PC-3 (cell line): ENCODE data around the gene FIBIN. TPM values are rescaled to one million over a fixed set of nuclear protein-coding genes. Genes with fewer than 3 reads are reported as not detected.

Experiments
- ATAC-seq: fragments of 200-7000 bp; cut with Tn5 transposase; 2 replicates; pipeline ENCODE4 v1.9.1; 2020; ENCODE audit warnings: mild to moderate bottlenecking, moderate library complexity
- BruUV-seq: library from RNA; stranded (reverse); fragments of 400-500 nt; replicated peaks from 2 replicates; lab custom pipeline; 2021; lab: Mats Ljungman, UMichigan
- CTCF ChIA-PET: fragments of 300-600 bp; sonication (Branson Sonifier 250); formaldehyde crosslinking; loops from one replicate; lab custom pipeline; 2022; ENCODE audit warnings: antibody characterized with exemption; lab: Charles Lee
- POLR2A ChIA-PET: fragments of 300-600 bp; sonication (Branson Sonifier 250); formaldehyde crosslinking; loops from one replicate; lab custom pipeline; 2022; ENCODE audit warnings: antibody characterized with exemption; ENCODE audit not compliant: unreplicated experiment; lab: Charles Lee
- DNase-seq: peaks from one replicate; pipeline ENCODE4 v3.0.0-alpha.2; 2015
- H2AFZ ChIP-seq: fragments of 300-600 bp; sonication (generic); 2 replicates; pipeline ENCODE4 v1.6.0; 2016; ENCODE audit warnings: antibody characterized with exemption, low read length
- H3F3A ChIP-seq: fragments of 300-600 bp; sonication (generic); one replicate; pipeline ENCODE4 v1.6.0; 2017; ENCODE audit warnings: antibody characterized with exemption, low read length, control low read depth, mild to moderate bottlenecking; ENCODE audit not compliant: unreplicated experiment
- H3K27ac ChIP-seq: fragments of 300-600 bp; sonication (generic); 2 replicates; pipeline ENCODE4 v1.5.1; 2016; ENCODE audit warnings: mild to moderate bottlenecking, low read length
- H3K27me3 ChIP-seq: fragments of 300-600 bp; sonication (generic); 2 replicates; pipeline ENCODE4 v1.6.1; 2016; ENCODE audit warnings: low read length, mixed read lengths
- H3K36me3 ChIP-seq: fragments of 300-600 bp; sonication (generic); 2 replicates; pipeline ENCODE4 v1.6.1; 2016; ENCODE audit warnings: low read depth, mixed run types, low read length, mixed read lengths
- H3K4me1 ChIP-seq: fragments of 300-600 bp; sonication (generic); 2 replicates; pipeline ENCODE4 v1.5.1; 2016; ENCODE audit warnings: low read length; ENCODE audit not compliant: insufficient read depth
- H3K4me2 ChIP-seq: fragments of 300-600 bp; sonication (generic); 2 replicates; pipeline ENCODE4 v1.6.0; 2016; ENCODE audit warnings: low read length
- H3K4me3 ChIP-seq: fragments of 300-600 bp; sonication (generic); 2 replicates; pipeline ENCODE4 v1.5.1; 2016; ENCODE audit warnings: mild to moderate bottlenecking, low read length, mixed read lengths
- H3K79me2 ChIP-seq: fragments of 300-600 bp; sonication (generic); 2 replicates; pipeline ENCODE4 v1.6.1; 2017; ENCODE audit warnings: low read length, mixed read lengths
- H3K9ac ChIP-seq: fragments of 300-600 bp; sonication (generic); 2 replicates; pipeline ENCODE4 v1.6.0; 2016; ENCODE audit warnings: mild to moderate bottlenecking, low read length
- H3K9me2 ChIP-seq: fragments of 300-600 bp; sonication (generic); replicated peaks from 2 replicates; pipeline ENCODE4 v1.6.1; 2016; ENCODE audit warnings: mixed run types, low read length, mixed read lengths
- H3K9me3 ChIP-seq: fragments of 300-600 bp; sonication (generic); 2 replicates; pipeline ENCODE4 v1.6.1; 2016; ENCODE audit warnings: low read length, mixed read lengths
- H4K20me1 ChIP-seq: fragments of 300-600 bp; sonication (generic); 2 replicates; pipeline ENCODE4 v1.6.1; 2016; ENCODE audit warnings: low read length, mixed read lengths
- CTCF ChIP-seq: fragments of 300-600 bp; sonication (generic); conservative IDR thresholded peaks from 2 replicates; pipeline ENCODE4 v1.5.1; 2017; ENCODE audit warnings: antibody characterized with exemption, low read depth, mild to moderate bottlenecking, low read length
- EZH2 ChIP-seq: fragments of 300-600 bp; sonication (generic); IDR thresholded peaks from one replicate; pipeline ENCODE4 v1.6.1; 2017; ENCODE audit warnings: antibody characterized with exemption, mild to moderate bottlenecking, low read length; ENCODE audit not compliant: unreplicated experiment
- EZH2phosphoT487 ChIP-seq: fragments of 300-600 bp; sonication (generic); IDR thresholded peaks from 2 replicates; pipeline ENCODE4 v1.6.1; 2018; ENCODE audit warnings: mild to moderate bottlenecking, antibody characterized with exemption, low read length, borderline replicate concordance
- intact Hi-C: fragments of 100-400 bp; cut with micrococcal nuclease; formaldehyde crosslinking; loops from 2 replicates; pipeline ENCODE4 v1.9.0; 2023
- total RNA-seq: library from RNA; depleted of rRNA; stranded (reverse); fragments of >200 nt; gene quantifications from 2 replicates; pipeline ENCODE4 v1.2.3, GENCODE V29; 2014

Gene FIBIN
- total RNA-seq, 1 experiment from 2014 or later: not detected

GRCh38 chr11:26947379-26947844, 46.5 kb upstream of the FIBIN start:
- H3K9me2 ChIP-seq: no peaks in the 10 kb centered on the region
- no peaks in the 10 kb centered on the region for H3K36me3 ChIP-seq
- H3K4me3 ChIP-seq: no peak overlapping the region
- H3K27me3 ChIP-seq: no peaks in the 10 kb centered on the region
- H3K4me1 ChIP-seq: no peaks in the 10 kb centered on the region
- no peak overlapping the region for H3K4me2 ChIP-seq
- no peak overlapping the region for H2AFZ ChIP-seq
- no peaks in the 10 kb centered on the region for H4K20me1 ChIP-seq
- H3K9ac ChIP-seq: no peak overlapping the region
- no peaks in the 10 kb centered on the region for H3K79me2 ChIP-seq
- no peak overlapping the region for H3K27ac ChIP-seq
- no peaks in the 10 kb centered on the region for H3F3A ChIP-seq
- DNase-seq (no peak), ATAC-seq (no peak)
- POLR2A ChIA-PET: no interaction called here
- intact Hi-C loops: no loop called here
- CTCF ChIA-PET: no interaction called here
- H3K9me3 ChIP-seq: no peaks in the 10 kb centered on the region
- no peak for TF ChIP-seq CTCF
- no peak for TF ChIP-seq EZH2
- no peak for TF ChIP-seq EZH2phosphoT487
- no TSS peak for BruUV-seq

GRCh38 chr11:26947904-26948639, 45.8 kb upstream of the FIBIN start:
- H3K36me3 ChIP-seq: no peaks in the 10 kb centered on the region
- no peaks in the 10 kb centered on the region for H3K79me2 ChIP-seq
- no peak for DNase-seq
- ChIA-PET CTCF (no interaction called here), POLR2A (no interaction called here)
- H3K4me2 ChIP-seq: no peak overlapping the region
- H3F3A ChIP-seq: no peaks in the 10 kb centered on the region
- no peaks in the 10 kb centered on the region for H3K9me2 ChIP-seq
- ATAC-seq: no peak
- H2AFZ ChIP-seq: no peak overlapping the region
- no peak overlapping the region for H3K27ac ChIP-seq
- no peak overlapping the region for H3K4me3 ChIP-seq
- no peaks in the 10 kb centered on the region for H3K9me3 ChIP-seq
- TF ChIP-seq CTCF (no peak), EZH2phosphoT487 (no peak), EZH2 (no peak)
- no peak overlapping the region for H3K9ac ChIP-seq
- no peaks in the 10 kb centered on the region for H3K27me3 ChIP-seq
- no peaks in the 10 kb centered on the region for H4K20me1 ChIP-seq
- H3K4me1 ChIP-seq: no peaks in the 10 kb centered on the region
- intact Hi-C loops: no loop called here
- no TSS peak for BruUV-seq

GRCh38 chr11:26948881-26949280, 45.0 kb upstream of the FIBIN start:
- DNase-seq (no peak), ATAC-seq (no peak)
- ChIA-PET POLR2A (no interaction called here), CTCF (no interaction called here)
- no peaks in the 10 kb centered on the region for H3K9me3 ChIP-seq
- H3F3A ChIP-seq: no peaks in the 10 kb centered on the region
- no peaks in the 10 kb centered on the region for H4K20me1 ChIP-seq
- no peak overlapping the region for H3K27ac ChIP-seq
- no peaks in the 10 kb centered on the region for H3K9me2 ChIP-seq
- H3K4me1 ChIP-seq: no peaks in the 10 kb centered on the region
- no peak overlapping the region for H3K9ac ChIP-seq
- H3K4me3 ChIP-seq: no peak overlapping the region
- no peaks in the 10 kb centered on the region for H3K36me3 ChIP-seq
- intact Hi-C loops: no loop called here
- BruUV-seq: no TSS peak
- H2AFZ ChIP-seq: no peak overlapping the region
- H3K4me2 ChIP-seq: no peak overlapping the region
- TF ChIP-seq CTCF (no peak), EZH2phosphoT487 (no peak)
- no peaks in the 10 kb centered on the region for H3K27me3 ChIP-seq
- no peaks in the 10 kb centered on the region for H3K79me2 ChIP-seq
